Measurements from ENCODE around the gene SDCBP2. TPM values are rescaled to one million over a fixed set of nuclear protein-coding genes. Genes with fewer than 3 reads are reported as not detected.

The SDCBP2 gene
- total and polyA plus RNA-seq, 4 donors, result 1.9 to 6.1 (median 4.7) TPM

DNA sequence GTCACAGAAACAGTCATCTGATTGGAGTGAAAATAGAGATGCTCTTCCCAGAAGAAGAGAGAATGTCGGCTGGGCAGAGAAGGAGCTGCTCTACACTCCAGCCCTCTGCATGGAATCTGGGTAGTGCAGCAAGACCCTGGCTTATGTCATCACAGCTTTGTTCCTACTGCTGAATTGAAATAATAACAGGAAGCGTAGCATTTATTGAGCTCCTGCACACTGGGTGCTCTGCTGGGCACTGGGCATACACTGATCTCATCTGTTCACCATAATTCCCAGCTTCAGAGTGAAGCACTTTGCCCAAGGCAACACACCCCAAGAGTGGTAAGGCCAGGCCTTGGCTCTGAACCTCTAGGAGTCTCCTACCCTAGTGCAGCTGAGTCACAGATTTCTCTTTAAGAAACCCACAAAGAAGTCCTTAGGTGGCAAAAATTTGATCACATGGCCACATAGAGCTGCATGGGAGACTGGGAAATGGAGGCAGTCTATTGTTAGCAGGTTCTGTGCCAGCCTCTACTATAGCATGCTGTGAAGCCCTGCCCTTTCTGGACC, 3.9 kb upstream of the SDCBP2 start:
- Histone ChIP-seq H3K4me3 (ENCODE audit: low read depth in 1 of 3, low read length in 3 of 3) (no peak overlapping the region), H3K4me1 (ENCODE audit: control insufficient read depth in 4 of 4, insufficient read depth in 4 of 4, low read length in 3 of 4) (peaks cover 14 to 42% (median 25%) of the 10 kb centered on the region in 4 donors), H3K27me3 (ENCODE audit: control insufficient read depth in 4 of 4, insufficient read depth in 4 of 4, low read length in 3 of 4) (no peaks in the 10 kb centered on the region), H3K9me3 (ENCODE audit: control insufficient read depth in 4 of 4, low read length in 3 of 4) (no peaks in the 10 kb centered on the region), H3K9ac (ENCODE audit: low read depth in 1 of 2, low read length in 2 of 2) (no peak overlapping the region), H3K36me3 (ENCODE audit: control insufficient read depth in 4 of 4, insufficient read depth in 3 of 4, low read depth in 1 of 4, low read length in 3 of 4) (no peaks in the 10 kb centered on the region), H3K27ac (ENCODE audit: low read depth in 1 of 2, low read length in 2 of 2) (no peak overlapping the region)
- 97% methylated on average over 2 of the region's 2 CpGs for WGBS
- peak; percentile 13 for DNase-seq (ENCODE audit: low spot score)
- TF ChIP-seq, protein P1, sequence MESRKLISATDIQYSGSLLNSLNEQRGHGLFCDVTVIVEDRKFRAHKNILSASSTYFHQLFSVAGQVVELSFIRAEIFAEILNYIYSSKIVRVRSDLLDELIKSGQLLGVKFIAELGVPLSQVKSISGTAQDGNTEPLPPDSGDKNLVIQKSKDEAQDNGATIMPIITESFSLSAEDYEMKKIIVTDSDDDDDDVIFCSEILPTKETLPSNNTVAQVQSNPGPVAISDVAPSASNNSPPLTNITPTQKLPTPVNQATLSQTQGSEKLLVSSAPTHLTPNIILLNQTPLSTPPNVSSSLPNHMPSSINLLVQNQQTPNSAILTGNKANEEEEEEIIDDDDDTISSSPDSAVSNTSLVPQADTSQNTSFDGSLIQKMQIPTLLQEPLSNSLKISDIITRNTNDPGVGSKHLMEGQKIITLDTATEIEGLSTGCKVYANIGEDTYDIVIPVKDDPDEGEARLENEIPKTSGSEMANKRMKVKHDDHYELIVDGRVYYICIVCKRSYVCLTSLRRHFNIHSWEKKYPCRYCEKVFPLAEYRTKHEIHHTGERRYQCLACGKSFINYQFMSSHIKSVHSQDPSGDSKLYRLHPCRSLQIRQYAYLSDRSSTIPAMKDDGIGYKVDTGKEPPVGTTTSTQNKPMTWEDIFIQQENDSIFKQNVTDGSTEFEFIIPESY (IDR thresholded peaks at IDR 0.05), result no peak
- TF ChIP-seq RAD21 (IDR thresholded peaks at IDR 0.05), result no peak

DNA sequence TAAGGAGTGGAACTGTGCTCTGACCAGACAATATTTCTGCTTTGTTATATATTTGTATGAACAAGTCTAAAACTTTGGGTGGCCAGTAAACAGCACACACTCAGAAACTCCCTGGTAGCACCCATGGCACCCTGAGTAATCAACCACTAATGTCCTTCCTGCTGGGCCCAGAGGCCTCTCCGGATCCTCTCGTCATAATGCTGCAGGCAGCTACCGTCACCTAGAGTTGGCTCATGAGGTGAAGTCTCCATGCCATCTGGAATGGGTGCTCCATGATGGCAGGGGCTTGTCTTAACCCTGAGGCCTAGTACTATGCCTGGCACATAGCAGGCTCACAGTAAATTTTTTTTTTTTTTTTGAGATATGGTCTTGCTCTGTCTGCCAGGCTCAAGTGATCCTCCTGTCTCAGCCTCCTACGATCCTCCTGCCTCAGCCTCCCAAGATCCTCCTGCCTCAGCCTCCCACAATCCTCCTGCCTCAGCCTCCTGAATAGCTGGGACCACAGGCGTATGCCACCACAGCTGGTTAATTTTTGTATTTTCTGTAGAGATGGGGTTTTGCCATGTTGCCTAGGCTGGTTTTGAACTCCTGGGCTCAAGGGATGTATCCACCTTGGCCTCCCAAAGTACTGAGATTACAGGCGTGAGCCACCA, 3.0 kb upstream of the SDCBP2 start:
- H3K36me3 ChIP-seq (ENCODE audit: control insufficient read depth in 4 of 4, insufficient read depth in 3 of 4, low read depth in 1 of 4, low read length in 3 of 4), result no peaks in the 10 kb centered on the region
- H3K9ac ChIP-seq (ENCODE audit: low read depth in 1 of 2, low read length in 2 of 2), result no peak overlapping the region
- H3K9me3 ChIP-seq (ENCODE audit: control insufficient read depth in 4 of 4, low read length in 3 of 4), result no peaks in the 10 kb centered on the region
- WGBS, result 95% methylated on average over 6 of the region's 6 CpGs
- no peak overlapping the region for H3K4me3 ChIP-seq (ENCODE audit: low read depth in 1 of 3, low read length in 3 of 3)
- TF ChIP-seq, protein P2, sequence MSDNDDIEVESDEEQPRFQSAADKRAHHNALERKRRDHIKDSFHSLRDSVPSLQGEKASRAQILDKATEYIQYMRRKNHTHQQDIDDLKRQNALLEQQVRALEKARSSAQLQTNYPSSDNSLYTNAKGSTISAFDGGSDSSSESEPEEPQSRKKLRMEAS (IDR thresholded peaks at IDR 0.05), result no peak
- TF ChIP-seq HNF4A (conservative IDR thresholded peaks at IDR 0.05) (no peak), FOXA1 (IDR thresholded peaks at IDR 0.05) (no peak), RAD21 (IDR thresholded peaks at IDR 0.05) (no peak), SP1 (IDR thresholded peaks at IDR 0.05) (no peak), HNF4G (IDR thresholded peaks at IDR 0.05) (no peak), YY1 (IDR thresholded peaks at IDR 0.05) (no peak), GABPA (IDR thresholded peaks at IDR 0.05 in 1 of 2, conservative IDR thresholded peaks at IDR 0.05 in 1 of 2) (no peak)
- TF ChIP-seq, protein P3, sequence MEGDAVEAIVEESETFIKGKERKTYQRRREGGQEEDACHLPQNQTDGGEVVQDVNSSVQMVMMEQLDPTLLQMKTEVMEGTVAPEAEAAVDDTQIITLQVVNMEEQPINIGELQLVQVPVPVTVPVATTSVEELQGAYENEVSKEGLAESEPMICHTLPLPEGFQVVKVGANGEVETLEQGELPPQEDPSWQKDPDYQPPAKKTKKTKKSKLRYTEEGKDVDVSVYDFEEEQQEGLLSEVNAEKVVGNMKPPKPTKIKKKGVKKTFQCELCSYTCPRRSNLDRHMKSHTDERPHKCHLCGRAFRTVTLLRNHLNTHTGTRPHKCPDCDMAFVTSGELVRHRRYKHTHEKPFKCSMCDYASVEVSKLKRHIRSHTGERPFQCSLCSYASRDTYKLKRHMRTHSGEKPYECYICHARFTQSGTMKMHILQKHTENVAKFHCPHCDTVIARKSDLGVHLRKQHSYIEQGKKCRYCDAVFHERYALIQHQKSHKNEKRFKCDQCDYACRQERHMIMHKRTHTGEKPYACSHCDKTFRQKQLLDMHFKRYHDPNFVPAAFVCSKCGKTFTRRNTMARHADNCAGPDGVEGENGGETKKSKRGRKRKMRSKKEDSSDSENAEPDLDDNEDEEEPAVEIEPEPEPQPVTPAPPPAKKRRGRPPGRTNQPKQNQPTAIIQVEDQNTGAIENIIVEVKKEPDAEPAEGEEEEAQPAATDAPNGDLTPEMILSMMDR (IDR thresholded peaks at IDR 0.05; ENCODE audit: low read depth, low read length, missing input control), result no peak
- TF ChIP-seq, protein P1 (IDR thresholded peaks at IDR 0.05), result no peak
- TF ChIP-seq, protein P4, sequence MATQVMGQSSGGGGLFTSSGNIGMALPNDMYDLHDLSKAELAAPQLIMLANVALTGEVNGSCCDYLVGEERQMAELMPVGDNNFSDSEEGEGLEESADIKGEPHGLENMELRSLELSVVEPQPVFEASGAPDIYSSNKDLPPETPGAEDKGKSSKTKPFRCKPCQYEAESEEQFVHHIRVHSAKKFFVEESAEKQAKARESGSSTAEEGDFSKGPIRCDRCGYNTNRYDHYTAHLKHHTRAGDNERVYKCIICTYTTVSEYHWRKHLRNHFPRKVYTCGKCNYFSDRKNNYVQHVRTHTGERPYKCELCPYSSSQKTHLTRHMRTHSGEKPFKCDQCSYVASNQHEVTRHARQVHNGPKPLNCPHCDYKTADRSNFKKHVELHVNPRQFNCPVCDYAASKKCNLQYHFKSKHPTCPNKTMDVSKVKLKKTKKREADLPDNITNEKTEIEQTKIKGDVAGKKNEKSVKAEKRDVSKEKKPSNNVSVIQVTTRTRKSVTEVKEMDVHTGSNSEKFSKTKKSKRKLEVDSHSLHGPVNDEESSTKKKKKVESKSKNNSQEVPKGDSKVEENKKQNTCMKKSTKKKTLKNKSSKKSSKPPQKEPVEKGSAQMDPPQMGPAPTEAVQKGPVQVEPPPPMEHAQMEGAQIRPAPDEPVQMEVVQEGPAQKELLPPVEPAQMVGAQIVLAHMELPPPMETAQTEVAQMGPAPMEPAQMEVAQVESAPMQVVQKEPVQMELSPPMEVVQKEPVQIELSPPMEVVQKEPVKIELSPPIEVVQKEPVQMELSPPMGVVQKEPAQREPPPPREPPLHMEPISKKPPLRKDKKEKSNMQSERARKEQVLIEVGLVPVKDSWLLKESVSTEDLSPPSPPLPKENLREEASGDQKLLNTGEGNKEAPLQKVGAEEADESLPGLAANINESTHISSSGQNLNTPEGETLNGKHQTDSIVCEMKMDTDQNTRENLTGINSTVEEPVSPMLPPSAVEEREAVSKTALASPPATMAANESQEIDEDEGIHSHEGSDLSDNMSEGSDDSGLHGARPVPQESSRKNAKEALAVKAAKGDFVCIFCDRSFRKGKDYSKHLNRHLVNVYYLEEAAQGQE (IDR thresholded peaks at IDR 0.05), result no peak
- TF ChIP-seq, protein P5, sequence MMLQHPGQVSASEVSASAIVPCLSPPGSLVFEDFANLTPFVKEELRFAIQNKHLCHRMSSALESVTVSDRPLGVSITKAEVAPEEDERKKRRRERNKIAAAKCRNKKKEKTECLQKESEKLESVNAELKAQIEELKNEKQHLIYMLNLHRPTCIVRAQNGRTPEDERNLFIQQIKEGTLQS (IDR thresholded peaks at IDR 0.05), result no peak
- H3K4me1 ChIP-seq (ENCODE audit: control insufficient read depth in 4 of 4, insufficient read depth in 4 of 4, low read length in 3 of 4), result peaks cover 19 to 44% (median 32%) of the 10 kb centered on the region in 4 donors
- H3K27ac ChIP-seq (ENCODE audit: low read depth in 1 of 2, low read length in 2 of 2), result no peak overlapping the region
- H3K27me3 ChIP-seq (ENCODE audit: control insufficient read depth in 4 of 4, insufficient read depth in 4 of 4, low read length in 3 of 4), result no peaks in the 10 kb centered on the region
- DNase-seq (ENCODE audit: low spot score), result no peak
